GM12878 (cell line): Measurements from ENCODE around the gene RNU1-2.
"Not testable (repeated sequence)": the region's sequence is repeated elsewhere in the genome, so short reads cannot be mapped to it uniquely, and the experiment has no call there.

ENCODE experiments used
- EP300 ChIP-seq, 2 experiments: fragments of 150-350 bp in 1 of 2; IDR thresholded peaks; 2 replicates each; pipeline ENCODE4 v1.6.1; 2011 to 2012; ENCODE audit warnings: low read depth in 2 of 2, low read length in 2 of 2, borderline replicate concordance in 1 of 2, improper control_type of control experiment in 1 of 2, inconsistent platforms in 1 of 2; ENCODE audit not compliant: control insufficient read depth in 1 of 2
- MXI1 ChIP-seq: fragments of 150-350 bp; IDR thresholded peaks from 2 replicates; pipeline ENCODE4 v1.6.1; 2011; ENCODE audit warnings: low read depth, mild to moderate bottlenecking, inconsistent platforms, low read length, improper control_type of control experiment
- POLR2AphosphoS5 ChIP-seq: IDR thresholded peaks from 2 replicates; pipeline ENCODE4 v1.6.1; 2011; ENCODE audit warnings: mild to moderate bottlenecking, low read length, inconsistent platforms
- TARDBP ChIP-seq: IDR thresholded peaks from 2 replicates; pipeline ENCODE4 v1.6.1; 2016; ENCODE audit warnings: borderline replicate concordance
- USF2 ChIP-seq: IDR thresholded peaks from 2 replicates; pipeline ENCODE4 v1.6.1; 2011; ENCODE audit warnings: low read depth, low read length, improper control_type of control experiment, borderline replicate concordance

- not testable (repeated sequence) for TF ChIP-seq TARDBP; EP300 (IDR thresholded peaks at IDR 0.05; ENCODE audit: borderline replicate concordance in 1 of 2, control insufficient read depth in 1 of 2, low read depth in 2 of 2, low read length in 2 of 2); MXI1; POLR2AphosphoS5; USF2
Measured at GRCh38 chr1:16868787-16869186, 27.0 kb upstream of the RNU1-2 start.
